Ishikawa (cell line): ENCODE measurements around the gene TMEM88.

Experiments used
- CREB1 ChIP-seq: IDR thresholded peaks from 2 replicates; pipeline ENCODE4 v1.6.1; 2012; ENCODE audit warnings: low read depth
- EGR1 ChIP-seq: IDR thresholded peaks from 2 replicates; pipeline ENCODE4 v1.6.1; 2012
- EP300 ChIP-seq: IDR thresholded peaks from 2 replicates; pipeline ENCODE4 v1.6.1; 2012; ENCODE audit warnings: borderline replicate concordance
- FOXM1 ChIP-seq: IDR thresholded peaks from 2 replicates; pipeline ENCODE4 v1.6.1; 2012; ENCODE audit warnings: low read depth, borderline replicate concordance
- NFIC ChIP-seq: IDR thresholded peaks from 2 replicates; pipeline ENCODE4 v1.6.1; 2012
- RAD21 ChIP-seq: IDR thresholded peaks from 2 replicates; pipeline ENCODE4 v1.6.1; 2012; ENCODE audit warnings: low read depth
- TAF1 ChIP-seq: IDR thresholded peaks from 2 replicates; pipeline ENCODE4 v1.6.1; 2012; ENCODE audit warnings: low read depth, mild to moderate bottlenecking
- TCF12 ChIP-seq: IDR thresholded peaks from 2 replicates; pipeline ENCODE4 v1.6.1; 2012; ENCODE audit warnings: low read depth
- TEAD4 ChIP-seq: IDR thresholded peaks from 2 replicates; pipeline ENCODE4 v1.6.1; 2012
- YY1 ChIP-seq: IDR thresholded peaks from 2 replicates; pipeline ENCODE4 v1.6.1; 2012; ENCODE audit warnings: low read depth
- TF ChIP-seq, protein P1 (sequence below): IDR thresholded peaks from 2 replicates; pipeline ENCODE4 v1.6.1; 2012
- TF ChIP-seq, protein P2 (sequence below): IDR thresholded peaks from 2 replicates; pipeline ENCODE4 v1.6.1; 2012
- TF ChIP-seq, protein P3 (sequence below): IDR thresholded peaks from 2 replicates; pipeline ENCODE4 v1.6.1; 2012; ENCODE audit warnings: low read depth, mild to moderate bottlenecking

DNA sequence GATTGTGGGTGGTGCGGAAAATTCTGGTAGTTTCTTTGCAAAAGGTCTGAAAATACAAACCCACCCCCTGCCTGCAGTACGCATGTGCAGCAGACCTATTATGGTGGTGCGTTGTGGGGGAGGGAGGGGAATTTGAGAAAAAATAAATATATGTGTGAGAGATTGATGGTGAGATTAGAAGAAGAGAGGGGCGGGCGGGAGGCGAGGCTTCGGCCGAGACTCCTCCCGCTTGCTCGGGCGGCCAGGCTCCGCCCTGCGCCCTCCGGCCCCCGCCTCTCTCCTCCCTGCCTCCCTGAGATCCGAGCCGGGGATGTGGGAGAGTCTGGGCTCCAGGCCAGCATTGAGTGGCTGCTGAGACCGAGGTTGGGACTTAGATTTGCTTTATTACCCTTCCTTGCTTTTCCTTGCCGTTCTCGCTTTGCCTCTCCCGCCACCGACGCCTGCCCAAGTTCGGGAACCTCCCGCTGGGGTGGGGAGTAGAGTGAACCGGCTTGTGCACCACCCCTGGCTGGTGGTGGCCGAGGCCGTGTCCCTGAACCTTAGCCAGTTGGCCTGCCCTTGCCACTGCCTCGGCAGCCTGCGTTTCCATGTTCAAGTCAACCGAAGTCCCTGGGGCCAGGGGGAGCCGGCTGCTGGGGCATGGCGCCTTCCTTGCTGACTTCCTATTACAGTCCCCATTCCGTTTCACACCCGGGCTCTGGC lies 32.8 kb downstream of the TMEM88 start:
- TF ChIP-seq TEAD4: no peak
- TF ChIP-seq EGR1: 0 out of 2 replicates have a peak, but pooled peaks have one; percentile 8
- TF ChIP-seq EP300: no peak; the same call in 1 of the 2 replicates
- no peak for TF ChIP-seq CREB1
- TF ChIP-seq, protein P1, sequence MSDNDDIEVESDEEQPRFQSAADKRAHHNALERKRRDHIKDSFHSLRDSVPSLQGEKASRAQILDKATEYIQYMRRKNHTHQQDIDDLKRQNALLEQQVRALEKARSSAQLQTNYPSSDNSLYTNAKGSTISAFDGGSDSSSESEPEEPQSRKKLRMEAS: peak; percentile 33; the same call in 1 of the 2 replicates
- TF ChIP-seq, protein P2, sequence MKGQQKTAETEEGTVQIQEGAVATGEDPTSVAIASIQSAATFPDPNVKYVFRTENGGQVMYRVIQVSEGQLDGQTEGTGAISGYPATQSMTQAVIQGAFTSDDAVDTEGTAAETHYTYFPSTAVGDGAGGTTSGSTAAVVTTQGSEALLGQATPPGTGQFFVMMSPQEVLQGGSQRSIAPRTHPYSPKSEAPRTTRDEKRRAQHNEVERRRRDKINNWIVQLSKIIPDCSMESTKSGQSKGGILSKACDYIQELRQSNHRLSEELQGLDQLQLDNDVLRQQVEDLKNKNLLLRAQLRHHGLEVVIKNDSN: no peak
- TF ChIP-seq, protein P3, sequence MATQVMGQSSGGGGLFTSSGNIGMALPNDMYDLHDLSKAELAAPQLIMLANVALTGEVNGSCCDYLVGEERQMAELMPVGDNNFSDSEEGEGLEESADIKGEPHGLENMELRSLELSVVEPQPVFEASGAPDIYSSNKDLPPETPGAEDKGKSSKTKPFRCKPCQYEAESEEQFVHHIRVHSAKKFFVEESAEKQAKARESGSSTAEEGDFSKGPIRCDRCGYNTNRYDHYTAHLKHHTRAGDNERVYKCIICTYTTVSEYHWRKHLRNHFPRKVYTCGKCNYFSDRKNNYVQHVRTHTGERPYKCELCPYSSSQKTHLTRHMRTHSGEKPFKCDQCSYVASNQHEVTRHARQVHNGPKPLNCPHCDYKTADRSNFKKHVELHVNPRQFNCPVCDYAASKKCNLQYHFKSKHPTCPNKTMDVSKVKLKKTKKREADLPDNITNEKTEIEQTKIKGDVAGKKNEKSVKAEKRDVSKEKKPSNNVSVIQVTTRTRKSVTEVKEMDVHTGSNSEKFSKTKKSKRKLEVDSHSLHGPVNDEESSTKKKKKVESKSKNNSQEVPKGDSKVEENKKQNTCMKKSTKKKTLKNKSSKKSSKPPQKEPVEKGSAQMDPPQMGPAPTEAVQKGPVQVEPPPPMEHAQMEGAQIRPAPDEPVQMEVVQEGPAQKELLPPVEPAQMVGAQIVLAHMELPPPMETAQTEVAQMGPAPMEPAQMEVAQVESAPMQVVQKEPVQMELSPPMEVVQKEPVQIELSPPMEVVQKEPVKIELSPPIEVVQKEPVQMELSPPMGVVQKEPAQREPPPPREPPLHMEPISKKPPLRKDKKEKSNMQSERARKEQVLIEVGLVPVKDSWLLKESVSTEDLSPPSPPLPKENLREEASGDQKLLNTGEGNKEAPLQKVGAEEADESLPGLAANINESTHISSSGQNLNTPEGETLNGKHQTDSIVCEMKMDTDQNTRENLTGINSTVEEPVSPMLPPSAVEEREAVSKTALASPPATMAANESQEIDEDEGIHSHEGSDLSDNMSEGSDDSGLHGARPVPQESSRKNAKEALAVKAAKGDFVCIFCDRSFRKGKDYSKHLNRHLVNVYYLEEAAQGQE: no peak
- no peak for TF ChIP-seq RAD21
- TF ChIP-seq YY1: 0 out of 2 replicates have a peak, but pooled peaks have one; percentile 47
- 0 out of 2 replicates have a peak, but pooled peaks have one; percentile 17 for TF ChIP-seq FOXM1
- peak; percentile 38; the same call in 1 of the 2 replicates for TF ChIP-seq TAF1
- peak; percentile 85 for TF ChIP-seq NFIC
- TF ChIP-seq TCF12: no peak
